OCI-LY7 (cell line): ENCODE measurements around the gene WWOX. TPM values are rescaled to one million over a fixed set of nuclear protein-coding genes. Genes with fewer than 3 reads are reported as not detected.

Source experiments
- BruUV-seq: library from RNA; stranded (reverse); fragments of 400-500 nt; replicated peaks from 2 replicates; lab custom pipeline; 2021; lab: Mats Ljungman, UMichigan
- CTCF ChIA-PET: fragments of 300-600 bp; sonication (Branson Sonifier 250); formaldehyde crosslinking; loops from one replicate; lab custom pipeline; 2022; ENCODE audit warnings: antibody characterized with exemption; ENCODE audit not compliant: unreplicated experiment; lab: Charles Lee
- POLR2A ChIA-PET: fragments of 300-600 bp; sonication (Branson Sonifier 250); formaldehyde crosslinking; loops from one replicate; lab custom pipeline; 2022; ENCODE audit warnings: antibody characterized with exemption; lab: Charles Lee
- DNase-seq: peaks from one replicate; pipeline ENCODE4 v3.0.0-alpha.2; 2015; ENCODE audit warnings: low spot score
- H2AFZ ChIP-seq: fragments of 200-600 bp; sonication (generic), shearing (Covaris generic); 2 replicates; pipeline ENCODE4 v1.6.1; 2014; ENCODE audit warnings: mild to moderate bottlenecking, antibody characterized with exemption, low read length, moderate library complexity
- H3K27ac ChIP-seq: fragments of 200-600 bp; sonication (generic); 2 replicates; pipeline ENCODE4 v1.5.1; 2014; ENCODE audit warnings: mixed run types, low read depth, mild to moderate bottlenecking, moderate library complexity, low read length, inconsistent platforms; ENCODE audit not compliant: poor library complexity, severe bottlenecking
- H3K36me3 ChIP-seq: fragments of 200-600 bp; sonication (generic); 2 replicates; pipeline ENCODE4 v1.6.1; 2014; ENCODE audit warnings: mild to moderate bottlenecking, antibody characterized with exemption, low read length, moderate library complexity, mixed read lengths; ENCODE audit not compliant: insufficient read depth
- H3K4me1 ChIP-seq: fragments of 200-600 bp; sonication (generic); 2 replicates; pipeline ENCODE4 v1.5.1; 2014; ENCODE audit warnings: mild to moderate bottlenecking, low read length; ENCODE audit not compliant: insufficient read depth, poor library complexity, severe bottlenecking
- H3K4me2 ChIP-seq: fragments of 200-600 bp; sonication (generic); 2 replicates; pipeline ENCODE4 v1.6.1; 2014; ENCODE audit warnings: mild to moderate bottlenecking, low read length
- H3K4me3 ChIP-seq: fragments of 200-600 bp; sonication (generic); 2 replicates; pipeline ENCODE4 v1.5.1; 2014; ENCODE audit warnings: mild to moderate bottlenecking, low read depth, low read length; ENCODE audit not compliant: poor library complexity, severe bottlenecking
- H3K79me2 ChIP-seq: fragments of 200-600 bp; sonication (generic); 2 replicates; pipeline ENCODE4 v1.6.1; 2016; ENCODE audit warnings: low read depth, mild to moderate bottlenecking, low read length, moderate library complexity, mixed read lengths; ENCODE audit not compliant: insufficient read depth
- H3K9me2 ChIP-seq: fragments of 200-600 bp; sonication (generic); 2 replicates; pipeline ENCODE4 v1.6.1; 2016; ENCODE audit warnings: mild to moderate bottlenecking, low read length, mixed read lengths; ENCODE audit not compliant: insufficient read depth
- H3K9me3 ChIP-seq: fragments of 200-600 bp; sonication (generic); 2 replicates; pipeline ENCODE4 v1.6.1; 2014; ENCODE audit warnings: mild to moderate bottlenecking, mixed run types, low read length, mixed read lengths
- H4K20me1 ChIP-seq: fragments of 200-600 bp; sonication (generic); 2 replicates; pipeline ENCODE4 v1.6.1; 2014; ENCODE audit warnings: mild to moderate bottlenecking, antibody characterized with exemption, low read length, moderate library complexity, mixed read lengths; ENCODE audit not compliant: insufficient read depth
- CTCF ChIP-seq: fragments of 200-600 bp; sonication (generic); conservative IDR thresholded peaks from 2 replicates; pipeline ENCODE4 v1.5.1; 2014; ENCODE audit warnings: mild to moderate bottlenecking, antibody characterized with exemption, low read length, moderate library complexity, mixed read lengths
- EZH2phosphoT487 ChIP-seq: fragments of 200-600 bp; sonication (generic); IDR thresholded peaks from 2 replicates; pipeline ENCODE4 v1.6.1; 2018; ENCODE audit warnings: low read depth, borderline replicate concordance, mild to moderate bottlenecking, mixed run types, antibody characterized with exemption, low read length, moderate library complexity, mixed read lengths
- intact Hi-C: fragments of 100-400 bp; cut with micrococcal nuclease; formaldehyde crosslinking; loops from one replicate; pipeline ENCODE4 v1.10.0; 2022; ENCODE audit not compliant: unreplicated experiment
- total RNA-seq, 2 experiments: library from RNA; depleted of rRNA in 1 of 2; stranded (reverse); fragments of >200 nt in 1 of 2; shearing (Covaris generic) in 1 of 2; gene quantifications; 2 replicates each; pipeline ENCODE4 v1.2.3, GENCODE V29; 2014 to 2022

WWOX gene
- total RNA-seq, 2 experiments from 2014 or later: 40.2 to 47.6 TPM

GRCh38 chr16:78257376-78257728 is 157.9 kb downstream of the WWOX start:
- Histone ChIP-seq H3K4me3 (no peak overlapping the region), H3K4me1 (no peaks in the 10 kb centered on the region), H4K20me1 (no peaks in the 10 kb centered on the region), H2AFZ (no peak overlapping the region), H3K27ac (no peak overlapping the region), H3K9me3 (no peaks in the 10 kb centered on the region), H3K36me3 (no peaks in the 10 kb centered on the region), H3K79me2 (no peaks in the 10 kb centered on the region), H3K4me2 (no peak overlapping the region), H3K9me2 (no peaks in the 10 kb centered on the region)
- no TSS peak for BruUV-seq
- DNase-seq: no peak
- POLR2A ChIA-PET: no interaction called here
- TF ChIP-seq EZH2phosphoT487: no peak
- no peak for TF ChIP-seq CTCF
- CTCF ChIA-PET: no interaction called here
- intact Hi-C loops: no loop called here

GRCh38 chr16:78258375-78259065 is 159.1 kb downstream of the WWOX start:
- ChIA-PET CTCF (no interaction called here), POLR2A (no interaction called here)
- Histone ChIP-seq H3K27ac (no peak overlapping the region), H3K36me3 (no peaks in the 10 kb centered on the region), H3K9me2 (no peaks in the 10 kb centered on the region), H3K79me2 (no peaks in the 10 kb centered on the region), H3K9me3 (no peaks in the 10 kb centered on the region), H3K4me3 (no peak overlapping the region), H3K4me1 (no peaks in the 10 kb centered on the region), H2AFZ (no peak overlapping the region), H4K20me1 (no peaks in the 10 kb centered on the region), H3K4me2 (no peak overlapping the region)
- BruUV-seq: no TSS peak
- TF ChIP-seq EZH2phosphoT487 (no peak), CTCF (no peak)
- DNase-seq: no peak
- intact Hi-C loops: no loop called here

GRCh38 chr16:78259873-78260272 is 160.4 kb downstream of the WWOX start:
- Histone ChIP-seq H4K20me1 (no peaks in the 10 kb centered on the region), H3K36me3 (no peaks in the 10 kb centered on the region), H3K4me3 (no peak overlapping the region), H3K79me2 (no peaks in the 10 kb centered on the region), H2AFZ (no peak overlapping the region), H3K9me3 (no peaks in the 10 kb centered on the region), H3K4me2 (no peak overlapping the region), H3K4me1 (no peaks in the 10 kb centered on the region), H3K9me2 (no peaks in the 10 kb centered on the region), H3K27ac (no peak overlapping the region)
- intact Hi-C loops: no loop called here
- CTCF ChIA-PET: no interaction called here
- BruUV-seq: no TSS peak
- DNase-seq: no peak
- TF ChIP-seq CTCF: no peak
- no peak for TF ChIP-seq EZH2phosphoT487
- POLR2A ChIA-PET: no interaction called here
